Astrocyte (in vitro differentiated cells and primary cell): ENCODE data around the gene USP48. TPM values are rescaled to one million over a fixed set of nuclear protein-coding genes. Genes with fewer than 3 reads are reported as not detected.

Source experiments
- DNase-seq: peaks from one replicate; pipeline ENCODE4 v3.0.0-alpha.2; 2010; ENCODE audit warnings: low read depth
- FAIRE-seq: peaks from 2 replicates; lab custom pipeline; 2011; peaks lifted over from hg19 to GRCh38; lab: Jason Lieb, UNC
- H2AFZ ChIP-seq: 2 replicates; pipeline ENCODE4 v1.6.0; 2012; ENCODE audit warnings: low read depth, low read length, inconsistent platforms
- H3K27ac ChIP-seq: 2 replicates; pipeline ENCODE4 v1.5.1; 2011; ENCODE audit warnings: low read depth, low read length, inconsistent platforms
- H3K27me3 ChIP-seq: 2 replicates; pipeline ENCODE4 v1.6.0; 2011; ENCODE audit warnings: low read length, inconsistent platforms; ENCODE audit not compliant: insufficient read depth
- H3K36me3 ChIP-seq: 2 replicates; pipeline ENCODE4 v1.5.1; 2011; ENCODE audit warnings: low read length, inconsistent platforms; ENCODE audit not compliant: insufficient read depth
- H3K4me1 ChIP-seq: 2 replicates; pipeline ENCODE4 v1.5.1; 2011; ENCODE audit warnings: low read length, inconsistent platforms; ENCODE audit not compliant: insufficient read depth
- H3K4me2 ChIP-seq: 2 replicates; pipeline ENCODE4 v1.6.0; 2012; ENCODE audit warnings: low read length, inconsistent platforms
- H3K4me3 ChIP-seq: 2 replicates; pipeline ENCODE4 v1.5.1; 2011; ENCODE audit warnings: low read depth, mild to moderate bottlenecking, low read length, inconsistent platforms; ENCODE audit not compliant: insufficient read depth
- H3K79me2 ChIP-seq: 2 replicates; pipeline ENCODE4 v1.6.0; 2012; ENCODE audit warnings: mild to moderate bottlenecking, low read length, inconsistent platforms; ENCODE audit not compliant: insufficient read depth
- H3K9ac ChIP-seq: 2 replicates; pipeline ENCODE4 v1.6.0; 2012; ENCODE audit warnings: mild to moderate bottlenecking, low read length, inconsistent platforms
- H3K9me3 ChIP-seq: 2 replicates; pipeline ENCODE4 v1.5.1; 2012; ENCODE audit warnings: low read depth, mild to moderate bottlenecking, low read length, inconsistent platforms; ENCODE audit not compliant: insufficient read depth
- H4K20me1 ChIP-seq: 2 replicates; pipeline ENCODE4 v1.6.0; 2012; ENCODE audit warnings: low read length, inconsistent platforms; ENCODE audit not compliant: insufficient read depth
- H3K27ac Mint-ChIP-seq: one replicate; pipeline ENCODE4 v1.8.0; 2021; ENCODE audit warnings: mild to moderate bottlenecking, mixed read lengths; ENCODE audit not compliant: unreplicated experiment
- H3K27me3 Mint-ChIP-seq: one replicate; pipeline ENCODE4 v1.8.0; 2021; ENCODE audit warnings: low read depth, mixed read lengths; ENCODE audit not compliant: unreplicated experiment
- H3K36me3 Mint-ChIP-seq: one replicate; pipeline ENCODE4 v1.8.0; 2021; ENCODE audit warnings: low read depth, mixed read lengths; ENCODE audit not compliant: unreplicated experiment
- H3K4me1 Mint-ChIP-seq: one replicate; pipeline ENCODE4 v1.8.0; 2021; ENCODE audit warnings: low read depth, mixed read lengths; ENCODE audit not compliant: unreplicated experiment
- H3K4me3 Mint-ChIP-seq: one replicate; pipeline ENCODE4 v1.8.0; 2021; ENCODE audit warnings: mild to moderate bottlenecking, moderate library complexity, mixed read lengths; ENCODE audit not compliant: unreplicated experiment
- H3K9me3 Mint-ChIP-seq: one replicate; pipeline ENCODE4 v1.8.0; 2021; ENCODE audit warnings: mild to moderate bottlenecking, mixed read lengths; ENCODE audit not compliant: unreplicated experiment
- EZH2 ChIP-seq: IDR thresholded peaks from 2 replicates; pipeline ENCODE4 v1.6.1; 2012; ENCODE audit warnings: mild to moderate bottlenecking, low read length, inconsistent platforms; ENCODE audit not compliant: insufficient read depth
- total RNA-seq: library from RNA; stranded (reverse); gene quantifications from 2 replicates; pipeline ENCODE4 v1.2.1, GENCODE V29; 2021
- TF ChIP-seq, protein P1 (sequence below): IDR thresholded peaks from 2 replicates; pipeline ENCODE4 v1.5.1; 2011; ENCODE audit warnings: low read depth, mild to moderate bottlenecking, inconsistent platforms, low read length, moderate library complexity; ENCODE audit not compliant: insufficient read depth

The USP48 gene
- total RNA-seq, 1 donor from 2014 or later: 85.7 TPM

DNA sequence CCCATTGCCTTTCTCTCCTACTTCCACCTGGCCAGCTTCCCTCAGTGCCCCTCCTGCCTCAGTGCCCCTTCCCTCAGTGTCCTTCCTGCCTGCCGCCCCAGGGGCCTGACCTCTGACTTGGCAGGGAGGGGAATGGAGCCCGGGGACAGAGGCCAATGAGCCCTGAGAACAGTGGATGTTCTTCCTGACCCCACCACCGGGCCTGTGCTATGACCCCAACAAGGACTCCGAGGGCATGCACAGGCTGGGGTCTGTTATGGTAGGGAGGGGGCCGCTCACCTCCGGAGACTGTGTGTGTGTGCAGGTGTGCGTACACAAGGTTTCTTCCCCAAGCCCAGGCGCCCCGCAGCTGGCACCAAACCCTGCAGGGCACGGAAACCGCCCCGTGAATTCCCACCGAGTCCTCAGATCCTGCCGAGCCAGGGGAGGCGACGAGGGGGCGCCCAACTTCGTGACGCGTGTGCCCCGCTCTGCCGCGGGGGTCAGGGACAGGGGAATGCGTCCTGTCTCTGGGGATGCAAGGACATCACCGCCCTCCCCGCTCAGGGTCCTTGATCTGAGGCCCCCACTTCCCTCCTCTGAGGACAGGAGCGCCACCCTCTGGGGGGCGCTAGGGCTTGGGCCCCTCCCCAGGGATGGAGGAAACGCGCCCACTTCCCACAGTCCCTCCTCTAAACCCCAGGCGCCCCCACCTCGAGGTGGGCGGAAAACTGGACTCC lies 114.6 kb downstream of the USP48 start:
- H3K4me1 ChIP-seq: peaks cover 31% of the 10 kb centered on the region
- Mint-ChIP-seq H3K4me3 (no peak overlapping the region), H3K4me1 (peaks cover 21% of the 10 kb centered on the region), H3K27me3 (peaks cover 19% of the 10 kb centered on the region), H3K27ac (no peak overlapping the region), H3K9me3 (no peaks in the 10 kb centered on the region), H3K36me3 (no peaks in the 10 kb centered on the region)
- peaks cover 56% of the 10 kb centered on the region for H4K20me1 ChIP-seq
- FAIRE-seq (no peak), DNase-seq (no peak)
- no peak overlapping the region for H3K4me3 ChIP-seq
- no peak overlapping the region for H3K27ac ChIP-seq
- H3K27me3 ChIP-seq: peaks cover 43% of the 10 kb centered on the region
- H3K9me3 ChIP-seq: no peaks in the 10 kb centered on the region
- TF ChIP-seq, protein P1, sequence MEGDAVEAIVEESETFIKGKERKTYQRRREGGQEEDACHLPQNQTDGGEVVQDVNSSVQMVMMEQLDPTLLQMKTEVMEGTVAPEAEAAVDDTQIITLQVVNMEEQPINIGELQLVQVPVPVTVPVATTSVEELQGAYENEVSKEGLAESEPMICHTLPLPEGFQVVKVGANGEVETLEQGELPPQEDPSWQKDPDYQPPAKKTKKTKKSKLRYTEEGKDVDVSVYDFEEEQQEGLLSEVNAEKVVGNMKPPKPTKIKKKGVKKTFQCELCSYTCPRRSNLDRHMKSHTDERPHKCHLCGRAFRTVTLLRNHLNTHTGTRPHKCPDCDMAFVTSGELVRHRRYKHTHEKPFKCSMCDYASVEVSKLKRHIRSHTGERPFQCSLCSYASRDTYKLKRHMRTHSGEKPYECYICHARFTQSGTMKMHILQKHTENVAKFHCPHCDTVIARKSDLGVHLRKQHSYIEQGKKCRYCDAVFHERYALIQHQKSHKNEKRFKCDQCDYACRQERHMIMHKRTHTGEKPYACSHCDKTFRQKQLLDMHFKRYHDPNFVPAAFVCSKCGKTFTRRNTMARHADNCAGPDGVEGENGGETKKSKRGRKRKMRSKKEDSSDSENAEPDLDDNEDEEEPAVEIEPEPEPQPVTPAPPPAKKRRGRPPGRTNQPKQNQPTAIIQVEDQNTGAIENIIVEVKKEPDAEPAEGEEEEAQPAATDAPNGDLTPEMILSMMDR: no peak
- TF ChIP-seq EZH2: no peak
- H3K79me2 ChIP-seq: no peaks in the 10 kb centered on the region
- no peaks in the 10 kb centered on the region for H3K36me3 ChIP-seq
- H3K9ac ChIP-seq: no peak overlapping the region
- no peak overlapping the region for H2AFZ ChIP-seq
- H3K4me2 ChIP-seq: peak overlapping the region; percentile 77

DNA sequence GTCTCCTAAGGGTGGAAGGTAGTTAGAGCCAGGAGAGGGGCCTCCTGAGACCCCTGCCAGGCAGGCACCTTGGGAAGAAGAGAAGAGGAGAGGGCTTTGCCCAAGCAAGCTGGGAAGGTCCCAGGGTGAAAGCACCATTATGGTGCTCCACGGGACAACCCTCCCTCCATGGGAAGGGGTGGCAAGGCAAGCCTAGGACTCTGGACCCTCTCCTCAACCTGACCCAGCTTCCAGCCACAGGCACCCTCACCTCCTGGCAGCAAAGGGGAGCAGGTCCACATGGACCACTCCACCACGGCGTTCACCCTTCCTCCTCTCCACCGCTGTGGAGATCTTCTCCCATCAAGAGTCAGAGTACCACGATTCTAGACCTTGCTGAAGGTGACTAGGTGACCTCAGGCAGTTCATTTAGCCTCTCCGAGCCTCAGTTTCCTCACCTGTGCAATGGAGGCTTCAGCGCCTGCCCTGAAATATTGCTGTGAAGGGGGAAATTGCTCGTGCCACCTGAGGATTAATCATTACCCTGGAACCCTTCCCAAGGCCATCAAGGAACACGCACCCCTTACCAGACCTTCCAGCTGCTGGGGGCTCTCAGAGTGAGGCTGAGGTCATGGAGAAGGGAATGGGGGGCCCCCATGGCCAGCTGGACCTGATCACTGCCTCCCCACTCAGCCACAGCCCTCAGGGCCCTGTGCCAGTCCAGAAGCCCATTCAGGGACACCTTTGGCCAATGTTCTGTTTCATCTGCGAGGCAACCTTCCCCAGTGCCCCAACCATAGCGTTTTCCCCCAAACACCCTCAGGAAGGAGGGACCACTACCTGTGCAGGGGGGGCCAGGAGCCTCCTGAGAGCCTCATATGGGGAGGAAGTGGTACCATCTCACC lies 115.4 kb downstream of the USP48 start:
- Histone ChIP-seq H2AFZ (no peak overlapping the region), H3K9me3 (no peaks in the 10 kb centered on the region), H3K79me2 (no peaks in the 10 kb centered on the region), H4K20me1 (peaks cover 48% of the 10 kb centered on the region), H3K4me2 (no peak overlapping the region), H3K36me3 (no peaks in the 10 kb centered on the region), H3K27me3 (peaks cover 44% of the 10 kb centered on the region), H3K4me3 (no peak overlapping the region), H3K27ac (no peak overlapping the region), H3K4me1 (peaks cover 23% of the 10 kb centered on the region), H3K9ac (no peak overlapping the region)
- DNase-seq: no peak
- no peaks in the 10 kb centered on the region for H3K36me3 Mint-ChIP-seq
- no peaks in the 10 kb centered on the region for H3K9me3 Mint-ChIP-seq
- H3K27me3 Mint-ChIP-seq: peaks cover 22% of the 10 kb centered on the region
- TF ChIP-seq, protein P1: no peak
- no peak for TF ChIP-seq EZH2
- no peak overlapping the region for H3K27ac Mint-ChIP-seq
- FAIRE-seq: no peak
- H3K4me1 Mint-ChIP-seq: peaks cover 14% of the 10 kb centered on the region
- H3K4me3 Mint-ChIP-seq: no peak overlapping the region
